ENCODE results near the gene SLC25A5.

The SLC25A5 gene

DNA sequence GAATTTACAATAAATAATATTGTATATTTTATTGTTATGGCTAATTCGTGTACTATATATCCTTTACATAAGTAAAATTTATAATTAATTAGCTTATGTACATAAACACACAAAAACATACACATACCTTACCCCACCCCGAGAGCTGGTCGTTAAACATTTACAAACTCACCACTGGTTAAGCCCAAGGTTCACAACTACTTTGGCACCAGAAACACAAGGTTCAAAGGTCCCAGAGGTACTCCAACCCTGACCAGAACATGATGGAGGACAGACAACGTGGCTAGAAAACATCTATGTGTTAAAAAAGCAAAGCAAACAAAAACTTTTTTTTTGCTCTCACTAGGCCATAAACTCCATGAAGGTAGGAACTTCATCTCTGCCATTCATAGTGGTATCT, 37.7 kb downstream of the SLC25A5 start:
- no peak for DNase-seq (ENCODE audit: low spot score)

DNA sequence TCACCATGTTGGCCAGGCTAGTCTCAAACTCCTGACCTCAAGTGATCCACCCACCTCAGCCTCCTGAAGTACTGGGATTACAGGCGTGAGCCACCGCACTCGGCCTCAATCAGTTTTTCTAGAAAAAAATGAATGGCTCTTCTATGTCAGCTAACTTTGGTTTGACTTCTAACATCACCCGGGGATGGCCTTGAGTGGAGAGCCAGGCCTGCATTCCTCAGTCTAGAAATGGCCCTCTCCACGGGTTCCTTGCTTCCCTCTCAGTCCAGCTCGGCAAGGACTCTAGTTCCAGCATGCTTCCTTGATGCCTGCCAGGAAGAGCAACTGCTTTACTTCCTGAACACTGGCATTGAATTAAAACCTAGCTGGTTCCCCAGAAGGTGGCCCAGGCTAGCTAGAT, 39.0 kb downstream of the SLC25A5 start:
- DNase-seq (ENCODE audit: low spot score) = peak; percentile 37

DNA sequence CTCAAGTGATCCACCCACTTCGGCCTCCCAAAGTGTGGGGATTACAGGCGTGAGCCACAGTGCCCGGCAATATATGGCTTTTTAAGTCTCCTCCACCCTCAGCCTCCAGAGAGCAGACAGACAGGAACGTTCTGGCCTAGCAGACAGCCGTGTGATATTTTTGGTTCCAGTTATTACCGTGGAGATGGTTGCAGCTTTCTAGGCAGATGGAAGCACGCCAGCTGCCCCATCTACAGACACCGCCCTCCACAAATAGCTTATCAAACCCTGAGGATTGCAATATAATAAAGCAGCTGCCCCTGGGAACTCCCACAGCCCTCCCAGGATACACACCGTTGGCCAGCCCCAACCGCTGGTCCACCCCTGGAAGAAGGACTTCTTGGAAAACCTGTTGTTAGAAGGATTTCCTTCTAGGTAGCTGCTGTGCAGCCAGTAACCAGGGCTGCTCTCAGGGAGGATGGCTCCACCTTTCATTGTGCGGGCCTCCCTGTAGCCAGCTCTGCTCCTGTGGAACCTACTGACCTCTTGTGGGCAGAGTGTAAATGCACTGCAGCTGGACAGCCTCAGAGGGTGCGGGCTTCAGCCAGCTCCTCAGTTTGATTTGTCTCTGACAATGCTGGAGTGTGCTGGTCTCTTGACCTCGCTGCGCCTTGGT, 44.0 kb downstream of the SLC25A5 start:
- DNase-seq (ENCODE audit: low spot score) = peak; percentile 65

DNA sequence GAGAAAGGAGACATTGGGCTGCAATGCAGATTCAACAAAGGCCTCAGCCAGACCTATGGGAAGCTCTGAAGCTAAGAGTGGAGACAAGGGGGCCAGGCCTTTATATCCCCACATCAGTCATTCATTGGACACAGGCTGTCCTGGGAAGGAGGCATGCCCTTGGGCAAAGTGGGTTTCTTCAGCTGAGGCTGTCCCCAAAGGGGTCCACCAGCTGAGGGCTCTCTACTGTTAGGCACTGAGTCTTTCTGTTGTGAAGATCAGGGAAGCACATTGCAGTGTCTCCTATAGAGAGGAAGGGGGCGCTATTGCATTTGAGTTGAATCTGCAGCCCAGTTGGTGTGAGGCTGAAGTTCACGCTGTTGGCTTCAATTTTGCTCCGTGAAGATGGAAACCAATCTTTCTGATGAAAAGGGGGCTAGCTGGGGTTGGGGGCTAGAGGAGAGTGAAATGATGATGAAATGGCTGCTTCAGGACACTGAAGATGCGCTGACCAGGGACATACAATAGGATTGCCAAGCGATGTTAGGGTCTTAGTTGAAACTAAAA, 48.0 kb downstream of the SLC25A5 start:
- peak; percentile 60 for DNase-seq (ENCODE audit: low spot score)

DNA sequence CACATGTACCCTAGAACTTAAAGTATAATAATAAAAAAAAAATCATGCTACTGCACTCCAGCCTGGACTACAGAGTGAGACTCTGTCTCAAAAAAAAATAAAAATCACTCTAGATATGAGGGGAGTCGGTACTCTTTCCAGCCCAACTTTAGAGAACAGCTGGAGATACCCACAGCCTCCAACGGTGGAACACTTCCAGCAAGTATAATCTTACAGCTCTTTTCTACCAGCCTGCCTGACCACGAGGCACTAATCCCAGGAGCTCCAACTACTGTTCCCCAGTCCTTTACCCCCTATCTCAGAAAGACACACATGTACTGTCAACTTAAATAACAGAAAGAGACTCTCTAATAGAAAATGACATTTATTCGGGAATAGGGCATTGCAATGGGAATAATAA, 50.1 kb downstream of the SLC25A5 start:
- no peak for DNase-seq (ENCODE audit: low spot score)
